Gastrocnemius medialis (tissue), 4 donors: ENCODE measurements around the gene CRYGB.

Experiments
- CTCF ChIP-seq, 5 experiments: fragments of 450-650 bp in 3 of 5; fragments of 200-600 bp in 2 of 5; sonication (generic) in 2 of 5; IDR thresholded peaks in 4 of 5; conservative IDR thresholded peaks in 1 of 5; 1 replicate in 4 of 5; 2 replicates in 1 of 5; pipeline ENCODE4 v1.5.1; 2016 to 2019; ENCODE audit warnings: antibody characterized with exemption in 5 of 5, mild to moderate bottlenecking in 3 of 5, moderate library complexity in 3 of 5
- POLR2A ChIP-seq, 2 donors: fragments of 450-650 bp; IDR thresholded peaks; one replicate each; pipeline ENCODE4 v1.6.1; 2017; ENCODE audit warnings: antibody characterized with exemption in 2 of 2, mild to moderate bottlenecking in 2 of 2, moderate library complexity in 2 of 2

GRCh38 chr2:208129744-208130711 is 15.9 kb downstream of the CRYGB start, which contains the start of gene CRYGC:
- TF ChIP-seq CTCF (IDR thresholded peaks at IDR 0.05 in 4 of 5, conservative IDR thresholded peaks at IDR 0.05 in 1 of 5): no peak
- no peak for TF ChIP-seq POLR2A (IDR thresholded peaks at IDR 0.05)
